A172 (cell line): ENCODE measurements around the gene ZBP1. TPM values are rescaled to one million over a fixed set of nuclear protein-coding genes. Genes with fewer than 3 reads are reported as not detected.

ENCODE experiments used
- DNase-seq: peaks from one replicate; pipeline ENCODE4 v3.0.0-alpha.2; 2015; ENCODE audit warnings: low spot score
- total RNA-seq: library from RNA; depleted of rRNA; stranded (reverse); fragments of >200 nt; shearing (Covaris generic); gene quantifications from 2 replicates; pipeline ENCODE4 v1.2.3, GENCODE V29; 2014

ZBP1 gene
- total RNA-seq, 1 experiment from 2014 or later, result not detected

DNA sequence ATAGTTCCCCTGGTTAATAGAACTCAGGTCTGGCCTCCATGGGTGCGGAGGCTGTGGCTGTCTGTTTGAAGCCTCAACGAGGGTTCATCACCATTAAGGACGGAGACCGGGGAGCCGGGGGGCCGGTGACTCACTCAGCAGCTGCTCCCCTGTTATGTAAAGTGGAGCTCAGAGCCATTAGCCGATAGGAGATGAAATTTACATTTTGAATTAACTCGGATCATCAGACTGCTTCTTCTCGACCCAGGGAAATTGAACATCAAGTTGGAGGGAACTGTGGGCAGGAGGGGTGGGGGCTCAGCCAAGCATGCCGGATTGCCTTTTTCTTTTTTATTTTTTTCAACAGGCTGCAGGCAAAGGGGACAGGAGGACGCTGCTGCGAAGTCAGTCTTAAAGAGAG, 47.0 kb downstream of the ZBP1 start:
- DNase-seq, result no peak

DNA sequence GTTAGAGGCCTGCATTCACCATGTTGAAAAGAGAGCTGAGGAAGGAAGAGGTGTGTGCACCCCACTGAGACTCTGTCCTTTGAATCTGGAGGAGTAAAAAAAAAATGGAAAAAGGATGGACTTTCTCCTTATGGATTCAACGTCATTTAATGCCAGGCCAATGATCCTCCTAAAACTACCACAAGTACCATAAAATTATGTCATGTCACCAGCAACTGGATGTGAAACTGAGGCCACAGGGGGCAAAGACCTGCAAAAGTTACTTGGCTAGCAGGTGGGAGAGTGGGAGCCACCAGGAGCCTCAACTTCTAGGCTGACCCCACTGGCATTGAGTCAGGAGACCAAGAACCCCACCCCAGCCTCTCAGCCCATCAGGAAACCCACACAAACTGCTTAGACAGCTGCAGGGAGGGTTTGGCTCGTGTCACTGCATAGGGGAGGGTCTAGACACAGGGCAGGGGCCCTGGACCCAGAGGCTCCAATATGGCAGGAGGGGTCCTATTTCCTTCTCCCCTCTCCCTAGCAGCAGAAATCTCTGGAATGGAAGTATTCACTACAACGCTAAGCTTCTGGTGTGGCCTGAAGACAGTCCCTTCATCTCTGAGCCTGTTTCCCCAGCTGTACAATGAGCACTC, 48.3 kb downstream of the ZBP1 start:
- DNase-seq, result no peak

DNA sequence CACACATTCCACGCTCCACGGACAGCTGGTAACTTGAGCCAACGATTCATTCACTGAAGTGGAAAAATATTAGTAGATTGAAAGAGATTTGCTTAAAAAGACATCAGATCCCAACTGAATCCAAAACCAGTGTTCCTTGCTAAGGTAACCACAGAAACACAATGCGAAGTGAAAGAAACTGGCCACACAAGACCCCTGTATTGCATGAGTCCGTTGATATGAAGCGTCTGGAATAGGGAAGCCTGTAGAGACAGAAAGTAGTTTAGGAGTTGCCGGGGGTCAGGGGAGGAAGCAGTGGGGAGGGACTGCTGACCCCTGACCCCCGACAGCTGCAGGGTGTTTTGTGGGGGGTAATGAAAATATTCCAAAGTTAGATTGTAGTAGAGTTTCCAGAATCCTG, 49.3 kb downstream of the ZBP1 start:
- no peak for DNase-seq

DNA sequence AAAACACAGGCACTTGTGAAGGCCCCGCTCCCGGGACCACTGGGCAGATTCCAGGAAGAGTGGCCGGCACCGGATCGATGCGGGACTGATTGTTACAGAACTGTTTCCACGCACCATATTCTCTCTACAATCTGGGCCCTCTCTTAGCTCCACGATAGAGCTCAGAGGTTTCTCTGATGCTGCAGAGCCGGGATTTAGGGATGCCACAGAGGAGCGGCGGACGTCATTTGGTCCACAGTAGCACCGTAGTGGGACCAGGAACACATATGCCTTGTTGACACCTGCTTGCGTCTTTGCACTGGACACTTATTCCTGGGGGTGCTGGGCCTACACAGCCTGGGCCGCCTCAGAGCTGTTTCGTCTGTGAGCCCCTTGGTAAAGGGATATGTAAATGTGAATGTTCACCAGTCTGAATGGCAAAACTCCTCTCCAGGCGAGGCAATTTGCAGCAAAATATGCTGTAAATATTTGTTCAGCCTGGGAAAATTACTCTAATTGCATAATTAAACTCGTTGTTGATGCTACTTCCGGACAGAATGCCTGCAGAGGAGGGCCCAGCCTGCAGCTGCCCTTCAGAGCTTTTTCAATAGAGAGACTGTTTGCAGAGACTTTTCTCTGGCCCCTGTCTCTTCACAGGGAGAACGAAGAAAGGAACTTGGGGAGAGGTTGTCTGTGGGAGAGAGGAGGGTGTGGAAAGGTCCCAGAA, 49.9 kb downstream of the ZBP1 start:
- DNase-seq, result no peak

DNA sequence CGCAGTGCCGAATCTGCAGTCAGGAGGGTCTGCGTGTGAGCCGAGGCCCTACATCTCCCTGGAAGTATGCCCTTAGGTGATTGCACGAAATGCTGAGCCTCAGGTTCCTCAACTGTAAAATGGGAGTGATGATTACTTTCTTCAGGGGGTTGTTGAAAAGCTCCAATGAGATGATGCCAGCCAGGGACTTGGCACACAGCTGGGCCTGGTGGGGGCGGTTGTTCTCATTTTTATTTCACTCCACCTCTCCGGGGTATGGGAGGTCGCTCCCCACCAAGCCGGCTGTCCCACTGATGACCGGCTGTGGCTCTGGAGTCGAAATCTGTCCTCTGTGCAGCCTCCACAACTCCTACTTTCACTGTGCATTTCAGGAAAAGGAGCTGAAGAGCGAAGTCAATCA, 51.3 kb downstream of the ZBP1 start:
- DNase-seq, result no peak

DNA sequence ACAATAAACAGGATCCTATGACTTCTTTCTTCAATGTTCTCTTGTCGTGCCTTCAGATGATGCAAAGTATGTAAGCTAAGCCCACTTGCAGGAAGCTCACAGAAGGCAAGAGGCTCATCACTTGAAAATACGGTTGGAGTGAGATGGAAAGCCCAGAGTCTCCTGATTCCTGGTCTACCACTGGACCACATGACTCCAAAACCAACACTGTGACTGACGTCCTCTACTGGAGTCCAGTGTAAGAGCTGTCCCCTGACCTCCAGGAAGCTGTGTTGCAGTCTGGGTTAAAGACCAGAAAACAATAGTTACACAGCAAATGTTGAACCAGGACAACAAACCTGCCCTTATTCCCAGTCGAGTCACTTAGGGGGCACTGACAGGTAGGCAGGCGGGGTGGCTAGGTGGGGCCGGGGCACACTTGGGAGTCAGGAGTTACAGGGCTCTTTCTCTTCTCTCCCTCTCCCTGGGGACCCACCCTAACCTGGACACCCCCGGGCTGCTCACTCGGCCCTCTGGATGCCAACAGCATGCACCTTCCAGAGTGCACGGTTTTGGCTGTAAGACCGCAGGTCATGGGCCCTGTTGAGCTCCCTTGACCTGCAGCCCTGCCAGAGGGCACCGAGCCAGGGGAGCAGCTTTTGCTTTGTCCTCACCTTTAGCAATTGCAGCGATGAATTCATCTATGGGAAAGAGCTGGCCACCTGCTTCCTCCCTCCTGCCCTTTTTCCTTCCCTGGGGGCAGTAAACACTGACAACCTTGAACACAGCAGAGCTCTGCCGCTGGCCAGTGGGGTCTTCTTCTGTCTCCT, 51.9 kb downstream of the ZBP1 start:
- no peak for DNase-seq

DNA sequence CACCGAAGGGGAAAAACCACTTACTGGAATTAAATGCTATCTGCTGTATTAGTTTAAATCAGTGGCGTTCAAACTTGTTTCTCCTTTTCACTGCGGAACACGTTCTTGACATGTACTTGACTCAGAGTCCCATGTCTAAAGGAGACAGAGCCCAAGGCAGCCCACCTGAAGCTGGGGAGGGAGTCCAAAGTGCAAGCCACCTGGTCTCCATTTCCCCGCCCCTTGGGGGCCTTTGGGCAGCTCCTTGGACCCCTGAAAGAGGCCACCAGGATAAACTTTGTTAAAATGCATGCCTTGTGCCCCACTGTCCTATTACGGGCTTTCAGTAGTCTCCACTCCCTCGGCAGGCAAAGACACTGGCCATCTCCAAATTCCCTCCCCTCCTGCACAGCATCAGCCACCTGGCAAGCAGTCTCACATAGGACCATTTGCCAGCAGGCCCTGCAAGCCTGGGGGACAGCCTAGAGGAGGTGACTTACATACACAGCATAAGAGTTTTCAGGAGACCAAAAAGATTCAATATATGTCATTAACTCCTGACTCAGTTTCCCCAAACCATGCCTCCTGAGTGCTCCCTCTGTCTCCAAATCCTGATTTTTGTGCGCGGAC, 52.7 kb downstream of the ZBP1 start:
- no peak for DNase-seq

DNA sequence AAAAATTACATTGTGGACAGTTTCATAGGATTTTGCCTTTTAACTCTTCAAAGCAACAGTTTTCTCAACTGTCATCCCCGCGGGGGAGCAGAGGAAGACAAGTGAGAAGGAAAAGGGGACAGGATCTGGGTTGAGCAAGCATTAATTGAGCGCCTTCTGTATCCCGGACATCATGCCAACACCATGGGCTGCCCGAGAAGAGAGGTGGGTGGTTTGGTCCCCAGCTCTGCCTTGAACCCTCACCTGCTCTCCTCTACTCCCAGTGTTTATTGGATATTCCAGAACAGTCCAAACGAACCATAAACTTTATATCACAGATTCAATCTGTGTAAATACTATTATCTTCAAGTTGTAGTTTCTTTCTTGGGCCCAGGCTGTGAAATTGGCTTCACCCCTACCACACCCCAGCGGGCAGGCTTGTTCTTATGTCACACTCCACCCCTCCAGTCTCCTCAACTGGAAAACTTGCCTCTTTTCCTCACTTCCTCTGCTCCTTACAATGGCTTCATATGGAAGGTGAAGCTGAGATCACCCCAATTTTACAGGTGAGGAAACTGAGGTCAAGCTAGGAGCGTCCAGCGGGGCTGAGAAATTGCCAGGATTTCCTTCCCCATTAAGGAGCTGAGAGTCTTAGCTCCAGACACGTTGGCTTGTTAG, 53.3 kb downstream of the ZBP1 start:
- DNase-seq, result no peak

DNA sequence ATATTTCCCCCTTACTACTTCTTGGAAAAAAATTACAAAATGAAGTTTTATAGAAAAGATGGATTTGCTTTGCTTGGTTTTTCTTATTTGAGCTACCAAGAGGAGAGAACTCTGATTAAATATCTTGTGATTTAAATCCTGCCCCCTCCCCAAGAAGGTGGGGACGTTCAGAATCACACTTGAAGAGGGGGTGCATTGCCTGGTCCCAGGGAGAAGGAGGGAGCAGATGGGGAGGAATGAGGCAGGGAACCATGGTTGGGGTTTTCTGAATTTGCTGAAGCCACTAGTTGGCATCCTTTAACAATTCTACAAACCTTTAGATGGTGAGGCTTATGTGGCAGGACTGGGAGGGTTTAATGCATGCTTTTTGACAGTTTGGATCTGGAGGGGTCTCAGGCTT, 53.8 kb downstream of the ZBP1 start:
- DNase-seq, result no peak

DNA sequence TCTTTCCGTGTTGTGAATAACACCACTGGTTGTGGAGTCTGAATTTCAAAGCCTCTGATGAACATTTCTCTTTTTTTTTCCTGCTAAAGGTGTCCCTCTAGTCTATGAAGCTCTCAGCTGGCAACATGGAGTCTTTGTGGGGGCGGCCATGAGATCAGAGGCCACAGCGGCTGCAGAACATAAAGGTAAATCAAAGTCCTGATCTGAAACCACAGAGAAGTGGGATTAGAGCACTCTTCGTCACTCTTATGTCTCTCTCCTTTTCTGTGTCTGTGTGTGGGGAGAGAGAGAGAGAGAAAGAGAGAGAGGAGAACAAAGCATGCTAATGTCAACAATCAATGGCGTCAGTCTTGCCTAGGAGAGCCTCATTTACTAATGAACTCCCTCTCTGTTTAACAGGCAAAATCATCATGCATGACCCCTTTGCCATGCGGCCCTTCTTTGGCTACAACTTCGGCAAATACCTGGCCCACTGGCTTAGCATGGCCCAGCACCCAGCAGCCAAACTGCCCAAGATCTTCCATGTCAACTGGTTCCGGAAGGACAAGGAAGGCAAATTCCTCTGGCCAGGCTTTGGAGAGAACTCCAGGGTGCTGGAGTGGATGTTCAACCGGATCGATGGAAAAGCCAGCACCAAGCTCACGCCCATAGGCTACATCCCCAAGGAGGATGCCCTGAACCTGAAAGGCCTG, 55.1 kb downstream of the ZBP1 start:
- no peak for DNase-seq

DNA sequence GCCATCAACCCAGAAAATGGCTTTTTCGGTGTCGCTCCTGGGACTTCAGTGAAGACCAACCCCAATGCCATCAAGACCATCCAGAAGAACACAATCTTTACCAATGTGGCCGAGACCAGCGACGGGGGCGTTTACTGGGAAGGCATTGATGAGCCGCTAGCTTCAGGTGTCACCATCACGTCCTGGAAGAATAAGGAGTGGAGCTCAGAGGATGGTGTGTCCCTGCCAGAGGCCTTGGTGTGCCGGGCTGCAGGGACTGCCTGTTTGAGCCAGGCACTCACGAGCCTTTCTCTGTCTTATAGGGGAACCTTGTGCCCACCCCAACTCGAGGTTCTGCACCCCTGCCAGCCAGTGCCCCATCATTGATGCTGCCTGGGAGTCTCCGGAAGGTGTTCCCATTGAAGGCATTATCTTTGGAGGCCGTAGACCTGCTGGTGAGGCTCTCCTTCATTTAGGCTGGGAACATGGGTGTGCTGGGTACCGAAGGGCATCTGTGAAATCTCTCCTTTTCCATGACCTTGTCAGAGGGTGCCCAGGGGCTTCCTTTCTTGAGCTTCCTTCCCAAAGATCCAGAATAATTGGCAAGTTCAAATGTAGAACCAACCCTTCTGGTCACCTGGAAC, 55.9 kb downstream of the ZBP1 start:
- DNase-seq, result no peak

DNA sequence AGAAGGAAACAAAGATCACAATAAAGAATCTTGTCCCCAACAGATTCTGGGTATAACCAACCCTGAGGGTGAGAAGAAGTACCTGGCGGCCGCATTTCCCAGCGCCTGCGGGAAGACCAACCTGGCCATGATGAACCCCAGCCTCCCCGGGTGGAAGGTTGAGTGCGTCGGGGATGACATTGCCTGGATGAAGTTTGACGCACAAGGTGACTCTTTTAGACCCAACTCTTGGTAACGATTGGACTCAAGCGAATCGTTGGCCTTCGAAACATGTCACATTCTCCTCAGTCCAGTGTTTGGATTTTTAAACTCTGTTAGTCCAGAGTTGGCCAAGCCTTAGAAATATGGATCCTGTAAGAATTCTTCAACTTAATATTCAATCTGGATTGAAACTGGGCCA, 56.7 kb downstream of the ZBP1 start:
- no peak for DNase-seq

DNA sequence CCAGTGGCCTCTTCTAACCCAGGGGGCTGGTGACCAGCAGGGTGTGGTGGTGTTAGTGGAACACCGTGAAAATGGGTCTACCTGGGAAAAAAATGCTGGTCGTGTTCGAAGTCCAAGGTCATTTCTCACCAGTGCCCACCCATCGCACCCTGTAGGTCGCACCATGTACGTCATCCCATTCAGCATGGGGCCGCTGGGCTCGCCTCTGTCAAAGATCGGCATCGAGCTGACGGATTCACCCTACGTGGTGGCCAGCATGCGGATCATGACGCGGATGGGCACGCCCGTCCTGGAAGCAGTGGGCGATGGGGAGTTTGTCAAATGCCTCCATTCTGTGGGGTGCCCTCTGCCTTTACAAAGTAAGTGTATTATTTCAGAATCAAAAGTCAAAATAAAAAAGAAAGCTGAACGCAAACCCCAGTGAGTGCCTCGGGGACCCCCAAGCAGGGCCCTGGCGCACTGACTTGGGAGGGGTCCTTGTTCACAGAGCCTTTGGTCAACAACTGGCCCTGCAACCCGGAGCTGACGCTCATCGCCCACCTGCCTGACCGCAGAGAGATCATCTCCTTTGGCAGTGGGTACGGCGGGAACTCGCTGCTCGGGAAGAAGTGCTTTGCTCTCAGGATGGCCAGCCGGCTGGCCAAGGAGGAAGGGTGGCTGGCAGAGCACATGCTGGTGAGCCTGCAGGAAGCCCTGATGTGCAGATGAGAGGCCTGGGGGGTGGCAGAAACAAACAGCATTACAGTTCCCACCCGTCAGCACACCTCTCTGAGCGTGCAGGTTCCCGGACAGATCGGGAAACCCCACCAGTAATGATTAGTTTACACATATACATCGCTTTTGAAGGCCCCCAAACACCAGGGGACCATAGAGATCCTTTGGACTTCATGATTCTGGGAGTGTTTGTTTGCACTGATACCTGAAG, 57.4 kb downstream of the ZBP1 start:
- no peak for DNase-seq

DNA sequence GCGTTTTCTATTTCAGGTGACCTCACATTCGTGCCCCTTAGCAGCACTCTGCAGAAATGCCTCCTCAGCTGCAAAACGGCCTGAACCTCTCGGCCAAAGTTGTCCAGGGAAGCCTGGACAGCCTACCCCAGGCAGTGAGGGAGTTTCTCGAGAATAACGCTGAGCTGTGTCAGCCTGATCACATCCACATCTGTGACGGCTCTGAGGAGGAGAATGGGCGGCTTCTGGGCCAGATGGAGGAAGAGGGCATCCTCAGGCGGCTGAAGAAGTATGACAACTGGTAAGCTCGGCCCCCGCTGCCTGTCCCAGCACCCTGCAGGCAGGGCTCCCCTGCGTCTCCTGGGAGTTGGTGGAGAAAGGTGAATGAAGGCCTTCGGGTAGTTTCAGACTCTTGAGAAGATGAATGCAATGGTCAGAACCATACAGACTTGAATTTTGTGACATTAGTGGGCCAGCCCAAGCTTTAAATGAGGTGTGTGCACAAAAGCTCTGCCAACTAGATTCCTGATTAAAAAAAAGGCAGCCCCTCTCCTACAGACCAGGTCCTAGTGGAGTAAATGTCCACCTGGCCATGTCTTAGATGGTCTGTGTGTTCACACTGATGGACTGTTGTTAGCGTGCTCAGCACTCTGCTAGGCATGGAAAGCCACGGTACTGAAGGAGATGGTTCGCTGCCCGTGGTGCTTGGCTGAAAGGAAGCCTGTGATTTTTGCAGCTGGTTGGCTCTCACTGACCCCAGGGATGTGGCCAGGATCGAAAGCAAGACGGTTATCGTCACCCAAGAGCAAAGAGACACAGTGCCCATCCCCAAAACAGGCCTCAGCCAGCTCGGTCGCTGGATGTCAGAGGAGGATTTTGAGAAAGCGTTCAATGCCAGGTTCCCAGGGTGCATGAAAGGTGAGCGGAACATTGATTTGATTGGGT, 58.6 kb downstream of the ZBP1 start:
- DNase-seq, result no peak

DNA sequence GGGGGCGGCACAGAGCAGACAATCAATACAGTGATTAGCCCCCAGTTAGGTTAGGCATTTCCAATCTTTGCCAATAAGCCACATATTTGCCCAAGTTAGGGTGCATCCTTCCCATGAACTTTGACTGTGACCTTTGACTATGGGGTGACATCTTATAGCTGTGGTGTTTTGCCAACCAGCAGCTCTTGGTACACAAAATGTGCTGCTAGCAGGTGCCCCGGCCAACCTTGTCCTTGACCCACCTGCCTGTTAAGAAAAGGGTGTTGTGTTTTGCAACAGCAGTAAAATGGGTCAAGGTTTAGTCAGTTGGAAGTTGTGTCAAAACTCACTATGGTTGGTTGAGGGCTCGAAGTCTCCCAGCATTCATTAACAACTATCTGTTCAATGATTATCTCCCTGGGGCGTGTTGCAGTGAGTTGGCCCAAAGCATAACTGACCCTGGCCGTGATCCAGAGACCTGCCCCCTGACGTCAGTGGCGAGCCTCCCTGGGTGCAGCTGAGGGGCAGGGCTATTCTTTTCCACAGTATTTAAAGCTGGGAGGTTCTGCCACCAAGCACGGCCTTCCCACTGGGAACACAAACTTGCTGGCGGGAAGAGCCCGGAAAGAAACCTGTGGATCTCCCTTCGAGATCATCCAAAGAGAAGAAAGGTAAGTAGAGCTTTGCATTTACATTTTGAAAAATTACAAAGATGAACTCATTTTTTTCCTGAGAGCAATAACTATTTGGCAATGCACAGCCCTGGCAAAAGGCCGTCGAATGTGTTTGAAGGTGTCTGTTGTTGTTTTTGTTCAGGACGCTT, 59.5 kb downstream of the ZBP1 start, which contains the start of gene PCK1:
Gene PCK1 (plus strand): TSS at position 557 of the 802 bp plus-strand sequence. CDS start 302 bp downstream, outside the sequence.
- DNase-seq, result no peak

DNA sequence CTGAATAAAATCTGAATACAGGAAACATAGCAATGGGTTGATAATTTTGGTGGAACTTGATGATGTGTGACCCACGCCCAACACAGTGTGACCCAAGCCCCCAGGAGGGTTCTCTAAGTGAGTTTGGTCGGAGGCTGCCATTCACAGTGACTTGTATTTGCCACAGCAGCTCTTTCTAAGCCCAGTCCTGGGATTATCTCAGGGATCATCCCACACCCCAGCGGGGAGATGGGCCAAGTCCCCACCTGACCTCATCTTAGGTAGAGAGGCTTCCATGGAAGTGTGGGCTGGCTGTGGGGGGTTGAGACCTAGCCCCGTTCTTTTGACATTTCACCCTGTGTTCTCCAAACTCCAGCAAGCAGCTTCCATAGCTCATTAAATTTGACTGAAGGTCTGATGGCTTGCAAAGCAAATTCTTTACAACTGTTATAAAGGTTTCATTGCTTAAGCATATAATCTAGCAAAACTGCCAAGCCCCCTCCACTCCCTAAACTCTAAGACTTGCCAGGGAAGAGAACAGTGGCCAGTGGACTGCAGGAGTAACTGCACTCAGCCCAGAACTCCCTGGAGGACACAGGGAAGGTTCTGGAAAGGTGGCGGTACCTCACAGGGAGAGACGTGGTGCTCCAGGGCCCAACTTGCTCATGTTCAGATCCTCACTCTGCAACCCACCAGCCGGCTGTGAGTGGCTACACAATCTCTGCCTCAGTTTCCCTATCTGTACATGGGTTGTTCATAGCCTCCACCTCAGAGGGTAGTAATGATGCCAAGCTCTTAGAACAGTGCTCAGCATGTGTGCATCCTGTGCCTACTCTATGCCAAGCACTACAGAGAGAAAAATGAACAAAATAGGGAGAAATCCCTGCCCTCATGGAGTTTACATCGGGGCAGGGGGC, 60.3 kb downstream of the ZBP1 start:
- DNase-seq, result no peak

DNA sequence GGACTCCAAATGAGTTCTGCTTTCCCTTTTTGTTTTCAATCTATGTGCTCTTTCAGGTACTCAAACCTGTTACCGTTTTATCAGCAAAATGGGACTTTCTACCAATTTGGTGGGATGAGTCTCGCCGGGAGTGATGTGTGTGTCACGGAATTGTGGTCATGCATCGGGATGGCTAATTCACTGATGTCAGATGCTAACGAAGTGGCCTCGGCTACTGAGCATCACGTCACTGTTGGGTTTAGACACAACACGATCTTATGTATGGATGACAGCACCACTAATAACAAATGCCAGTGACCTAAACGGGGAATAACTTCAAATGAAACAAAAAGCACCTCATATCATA, 61.0 kb downstream of the ZBP1 start:
- DNase-seq, result no peak
